Psoas muscle (tissue), 8 donors: Measurements from ENCODE around the gene DOCK2. TPM values are rescaled to one million over a fixed set of nuclear protein-coding genes. Genes with fewer than 3 reads are reported as not detected.

Source experiments
- ATAC-seq, 4 donors: fragments of 200-7000 bp; cut with Tn5 transposase; one replicate each; pipeline ENCODE4 v1.9.1; 2020; ENCODE audit warnings: moderate library complexity in 3 of 4, mild to moderate bottlenecking in 2 of 4
- DNase-seq, 2 donors: peaks; one replicate each; pipeline ENCODE4 v3.0.0-alpha.2; 2020
- H3K27ac ChIP-seq: fragments of 200-600 bp; one replicate; pipeline ENCODE4 v1.8.0; 2022
- H3K27me3 ChIP-seq, 3 donors: fragments of 200-600 bp in 1 of 3; one replicate each; pipeline versions ENCODE4 v1.6.1 to v1.8.0; 2013 to 2022; ENCODE audit warnings: low read length in 2 of 3, mild to moderate bottlenecking in 2 of 3, moderate library complexity in 1 of 3; ENCODE audit not compliant: insufficient read depth in 3 of 3
- H3K36me3 ChIP-seq, 2 donors: fragments of 200-600 bp in 1 of 2; one replicate each; pipeline versions ENCODE4 v1.6.1 to v1.8.0; 2013 to 2022; ENCODE audit warnings: low read depth in 1 of 2, mild to moderate bottlenecking in 1 of 2, moderate library complexity in 1 of 2; ENCODE audit not compliant: insufficient read depth in 1 of 2
- H3K4me1 ChIP-seq: fragments of 200-600 bp; one replicate; pipeline ENCODE4 v1.8.0; 2022
- H3K4me3 ChIP-seq: fragments of 200-600 bp; one replicate; pipeline ENCODE4 v1.8.0; 2022; ENCODE audit warnings: mild to moderate bottlenecking
- H3K9me3 ChIP-seq: fragments of 200-600 bp; one replicate; pipeline ENCODE4 v1.8.0; 2022
- WGBS, 3 donors: extraction: QIAGEN DNeasy Blood & Tissue Kit; methylation state at CpG; one replicate each; pipeline versions ENCODE4 v1.1.6 to v1.1.7; 2013; 5-methylcytosine and 5-hydroxymethylcytosine counted together
- intact Hi-C, 2 donors: fragments of 100-400 bp; cut with DNase I; formaldehyde crosslinking; loops; one replicate each; pipeline versions ENCODE4 v1.11.0 to v1.14.2; 2022
- polyA plus RNA-seq, 3 donors: library from polyadenylated mRNA; stranded (reverse); fragments of 200-250 nt; gene quantifications; one replicate each; pipeline ENCODE4 v1.2.3, GENCODE V29; 2013
- total RNA-seq, 4 donors: library from RNA; stranded (reverse); fragmentation: NEBNext Ultra II Directional in 2 of 4; extraction: Animal tissue kit (Norgen Biotek cat#: 25700) in 2 of 4; gene quantifications; one replicate each; pipeline versions ENCODE4 v1.2.1 to v1.2.4, GENCODE V29; 2021 to 2023
- TF ChIP-seq, protein P1 (sequence below): fragments of 200-600 bp; IDR thresholded peaks from one replicate; pipeline ENCODE4 v1.8.0; 2022; ENCODE audit warnings: antibody characterized with exemption
- donor health status: healthy with polysubstance abuse.
- donor health status: DM: no; HTN: no; CAD: no; lungs with moderate emphysema.
- donor health status: Bipolar disorder and iron deficiency.
- donor health status: healthy.
- donor health status: DM: yes; HTN: yes; CAD: no.
- donor health status: DM: no; HTN: no; CAD: no.
- donor health status: DM: no; HTN: no; CAD: no.
- donor health status: DM: yes; HTN: yes; CAD: no.

DOCK2 gene
- total and polyA plus RNA-seq, 7 donors, result 0.37 to 4.4 (median 3.5) TPM

DNA sequence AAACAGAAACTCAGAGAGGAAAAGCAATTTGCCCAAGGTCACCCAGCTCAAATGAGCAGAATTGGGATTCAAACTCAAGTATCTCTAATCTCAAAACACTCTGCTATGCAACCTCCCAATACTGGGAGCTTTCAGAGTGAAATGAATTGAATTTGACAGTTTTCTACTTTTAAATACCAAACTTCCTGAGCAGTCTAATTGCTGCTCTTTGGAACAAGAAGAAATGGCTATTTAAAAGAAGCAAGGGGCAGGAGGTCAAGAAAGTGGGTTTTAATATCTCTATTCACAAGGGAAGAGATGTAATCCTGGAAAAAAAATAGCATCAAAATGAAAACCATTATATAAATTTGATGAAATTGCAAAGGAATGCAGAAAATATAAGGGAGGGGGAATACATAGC is 200.6 kb downstream of the DOCK2 start:
- Histone ChIP-seq H3K4me3 (no peak overlapping the region), H3K27ac (no peak overlapping the region), H3K27me3 (no peaks in the 10 kb centered on the region), H3K9me3 (no peaks in the 10 kb centered on the region), H3K36me3 (no peaks in the 10 kb centered on the region), H3K4me1 (no peaks in the 10 kb centered on the region)
- DNase-seq (no peak), ATAC-seq (no peak)
- intact Hi-C loops, result no loop called here
- TF ChIP-seq, protein P1, sequence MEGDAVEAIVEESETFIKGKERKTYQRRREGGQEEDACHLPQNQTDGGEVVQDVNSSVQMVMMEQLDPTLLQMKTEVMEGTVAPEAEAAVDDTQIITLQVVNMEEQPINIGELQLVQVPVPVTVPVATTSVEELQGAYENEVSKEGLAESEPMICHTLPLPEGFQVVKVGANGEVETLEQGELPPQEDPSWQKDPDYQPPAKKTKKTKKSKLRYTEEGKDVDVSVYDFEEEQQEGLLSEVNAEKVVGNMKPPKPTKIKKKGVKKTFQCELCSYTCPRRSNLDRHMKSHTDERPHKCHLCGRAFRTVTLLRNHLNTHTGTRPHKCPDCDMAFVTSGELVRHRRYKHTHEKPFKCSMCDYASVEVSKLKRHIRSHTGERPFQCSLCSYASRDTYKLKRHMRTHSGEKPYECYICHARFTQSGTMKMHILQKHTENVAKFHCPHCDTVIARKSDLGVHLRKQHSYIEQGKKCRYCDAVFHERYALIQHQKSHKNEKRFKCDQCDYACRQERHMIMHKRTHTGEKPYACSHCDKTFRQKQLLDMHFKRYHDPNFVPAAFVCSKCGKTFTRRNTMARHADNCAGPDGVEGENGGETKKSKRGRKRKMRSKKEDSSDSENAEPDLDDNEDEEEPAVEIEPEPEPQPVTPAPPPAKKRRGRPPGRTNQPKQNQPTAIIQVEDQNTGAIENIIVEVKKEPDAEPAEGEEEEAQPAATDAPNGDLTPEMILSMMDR, result no peak

DNA sequence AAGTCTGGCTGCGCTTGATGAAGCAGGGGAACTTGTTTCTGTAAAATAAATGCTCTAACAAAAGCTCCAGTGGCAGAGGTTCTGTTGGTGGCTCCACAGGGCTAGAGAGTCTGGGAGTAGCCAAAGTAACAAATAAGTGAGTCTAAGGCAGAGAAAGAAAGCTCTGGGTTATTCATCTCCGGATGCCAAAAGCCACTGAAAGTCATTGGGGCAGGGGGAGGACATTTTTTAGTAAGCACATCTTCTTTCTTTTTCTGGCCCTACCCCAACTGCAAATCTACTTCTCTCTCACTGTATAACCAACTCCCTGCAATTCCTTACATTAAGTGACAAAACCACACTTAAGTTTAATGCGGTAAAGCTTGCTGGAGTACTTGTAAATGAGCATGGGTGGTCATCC is 201.6 kb downstream of the DOCK2 start:
- Histone ChIP-seq H3K36me3 (no peaks in the 10 kb centered on the region), H3K27ac (no peak overlapping the region), H3K27me3 (no peaks in the 10 kb centered on the region), H3K9me3 (no peaks in the 10 kb centered on the region), H3K4me1 (no peaks in the 10 kb centered on the region), H3K4me3 (no peak overlapping the region)
- WGBS, 3 donors, result 88 to 92% (median 90%) methylated on average over 3 of the region's 3 CpGs
- DNase-seq (no peak), ATAC-seq (no peak)
- TF ChIP-seq, protein P1, result no peak
- intact Hi-C loops, result no loop called here

DNA sequence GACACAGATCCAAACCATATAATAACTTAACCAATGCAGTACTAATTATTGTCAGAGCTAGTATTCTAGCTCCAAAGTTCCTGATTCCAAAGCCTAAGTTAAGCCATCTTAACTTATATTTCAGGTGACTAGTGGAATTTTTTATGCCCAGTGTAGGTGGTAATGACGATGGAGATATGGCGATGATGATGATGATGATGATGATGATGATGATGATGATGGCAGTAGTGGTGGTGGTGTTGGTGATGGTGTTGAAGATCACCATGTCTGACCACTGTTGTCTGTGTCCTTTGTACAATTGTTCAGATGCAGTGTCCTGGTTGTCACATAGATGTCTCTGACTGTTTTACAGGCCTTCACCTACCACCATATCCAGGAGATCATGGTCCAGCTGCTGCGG is 203.3 kb downstream of the DOCK2 start:
- ATAC-seq (no peak), DNase-seq (no peak)
- TF ChIP-seq, protein P1, result no peak
- Histone ChIP-seq H3K4me1 (no peaks in the 10 kb centered on the region), H3K36me3 (no peaks in the 10 kb centered on the region), H3K9me3 (no peaks in the 10 kb centered on the region), H3K27ac (no peak overlapping the region), H3K4me3 (no peak overlapping the region), H3K27me3 (no peaks in the 10 kb centered on the region)
- intact Hi-C loops, result no loop called here
- 91 to 94% (median 93%) methylated on average over 3 of the region's 3 CpGs for WGBS, 3 donors

DNA sequence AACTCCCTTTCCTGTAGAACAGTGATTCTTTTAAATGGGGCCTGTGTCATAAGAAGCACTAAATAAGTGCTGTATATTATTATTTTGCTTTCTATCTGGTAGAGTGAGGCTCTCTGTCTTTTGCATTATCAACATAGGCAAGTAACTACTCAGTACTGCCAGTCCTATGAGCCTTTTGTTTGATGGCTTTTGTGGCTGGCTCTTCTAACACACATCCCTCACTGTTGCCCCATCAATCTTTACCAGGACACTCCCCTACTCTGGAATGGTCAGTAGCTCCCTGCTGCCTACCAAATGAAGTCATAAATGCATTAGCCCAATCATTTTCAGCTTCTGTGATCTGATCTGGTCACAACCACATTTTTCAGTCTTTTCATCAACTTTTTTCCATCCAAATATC is 205.6 kb downstream of the DOCK2 start:
- H3K27ac ChIP-seq, result no peak overlapping the region
- no peaks in the 10 kb centered on the region for H3K36me3 ChIP-seq
- TF ChIP-seq, protein P1, result no peak
- DNase-seq (no peak), ATAC-seq (no peak)
- intact Hi-C loops, result no loop called here
- H3K4me1 ChIP-seq, result no peaks in the 10 kb centered on the region
- no peaks in the 10 kb centered on the region for H3K27me3 ChIP-seq
- H3K9me3 ChIP-seq, result no peaks in the 10 kb centered on the region
- no peak overlapping the region for H3K4me3 ChIP-seq

DNA sequence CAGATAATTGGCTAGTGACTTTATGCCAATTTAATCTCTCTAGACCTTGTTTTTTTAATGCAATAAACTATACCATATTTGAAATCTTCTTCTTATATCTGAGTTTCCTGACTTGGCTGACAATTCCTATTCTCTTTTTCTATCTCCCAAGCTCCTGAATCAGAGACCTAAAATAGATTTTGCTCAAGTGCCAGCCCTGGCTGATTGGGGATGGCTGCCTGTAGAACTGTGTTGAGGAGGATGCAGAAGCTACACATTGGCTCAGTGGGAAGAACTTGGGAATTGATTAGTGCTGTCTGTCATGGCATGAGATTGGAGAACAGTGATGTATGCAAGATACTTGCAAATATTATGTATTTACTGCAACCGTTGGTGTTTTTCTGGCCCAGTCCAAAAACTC is 210.4 kb downstream of the DOCK2 start:
- intact Hi-C loops, result no loop called here
- H3K4me1 ChIP-seq, result no peaks in the 10 kb centered on the region
- H3K27me3 ChIP-seq, result peaks cover 0 to 2% (median 0%) of the 10 kb centered on the region in 3 donors
- ATAC-seq (no peak), DNase-seq (no peak)
- WGBS, 3 donors, result 87 to 94% (median 88%) methylated on average over 1 of the region's 1 CpG
- H3K4me3 ChIP-seq, result no peak overlapping the region
- no peaks in the 10 kb centered on the region for H3K36me3 ChIP-seq
- H3K9me3 ChIP-seq, result peaks cover 4% of the 10 kb centered on the region
- TF ChIP-seq, protein P1, result no peak
- H3K27ac ChIP-seq, result no peak overlapping the region
